Fibroblast of mammary gland (primary cell): ENCODE measurements around the gene PPP2R5D.
A peak's percentile ranks its signal among the peaks of the same experiment; 100 is the strongest.

ENCODE experiments used
- DNase-seq: peaks from one replicate; pipeline ENCODE4 v3.0.0-alpha.2; 2010; ENCODE audit warnings: low read depth
- H3K4me3 ChIP-seq: 2 replicates; pipeline ENCODE4 v1.5.1; 2011; ENCODE audit warnings: low read depth, mild to moderate bottlenecking, low read length, moderate library complexity; ENCODE audit not compliant: control insufficient read depth
- TF ChIP-seq, protein P1 (sequence below): conservative IDR thresholded peaks from 2 replicates; pipeline ENCODE4 v1.5.1; 2011; ENCODE audit warnings: low read depth, low read length, inconsistent platforms; ENCODE audit not compliant: control insufficient read depth, insufficient read depth

The PPP2R5D gene

DNA sequence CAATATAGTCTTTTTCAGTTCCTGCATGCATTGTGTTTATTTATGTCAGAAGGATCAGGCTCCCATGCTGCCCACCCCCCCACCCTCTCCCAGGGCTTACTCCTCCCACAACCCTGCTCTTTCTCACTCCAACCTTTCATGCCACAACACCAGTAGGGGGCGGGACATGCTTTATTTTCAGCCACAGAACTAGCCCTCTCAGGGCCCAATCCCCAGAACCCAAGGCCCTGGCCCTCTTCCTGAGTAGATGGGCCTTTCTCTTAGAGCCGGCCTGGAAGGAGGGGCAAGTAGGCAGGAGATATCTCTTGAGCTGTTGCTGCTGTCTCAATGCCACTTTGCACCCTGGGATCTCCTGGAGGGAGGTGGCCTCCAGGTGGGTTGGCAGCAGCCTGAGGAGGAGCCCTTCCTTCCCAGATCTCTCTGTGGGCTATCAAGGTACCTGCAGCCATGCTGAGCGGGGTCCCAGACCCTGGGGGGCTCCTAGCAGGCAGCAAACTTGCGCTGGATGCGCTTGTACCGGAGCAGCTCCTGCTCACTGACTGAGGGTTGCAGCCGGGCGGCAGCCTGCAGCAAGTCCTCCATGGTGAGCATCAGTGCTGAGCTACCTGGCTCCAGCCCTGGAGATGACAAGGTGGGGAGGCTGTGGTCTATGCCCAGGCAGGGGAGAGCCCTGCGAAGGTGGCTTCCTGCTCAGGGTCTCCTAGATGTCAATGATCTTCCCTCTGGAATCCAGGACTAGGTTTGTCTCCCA, 20.3 kb upstream of the PPP2R5D start:
- TF ChIP-seq, protein P1, sequence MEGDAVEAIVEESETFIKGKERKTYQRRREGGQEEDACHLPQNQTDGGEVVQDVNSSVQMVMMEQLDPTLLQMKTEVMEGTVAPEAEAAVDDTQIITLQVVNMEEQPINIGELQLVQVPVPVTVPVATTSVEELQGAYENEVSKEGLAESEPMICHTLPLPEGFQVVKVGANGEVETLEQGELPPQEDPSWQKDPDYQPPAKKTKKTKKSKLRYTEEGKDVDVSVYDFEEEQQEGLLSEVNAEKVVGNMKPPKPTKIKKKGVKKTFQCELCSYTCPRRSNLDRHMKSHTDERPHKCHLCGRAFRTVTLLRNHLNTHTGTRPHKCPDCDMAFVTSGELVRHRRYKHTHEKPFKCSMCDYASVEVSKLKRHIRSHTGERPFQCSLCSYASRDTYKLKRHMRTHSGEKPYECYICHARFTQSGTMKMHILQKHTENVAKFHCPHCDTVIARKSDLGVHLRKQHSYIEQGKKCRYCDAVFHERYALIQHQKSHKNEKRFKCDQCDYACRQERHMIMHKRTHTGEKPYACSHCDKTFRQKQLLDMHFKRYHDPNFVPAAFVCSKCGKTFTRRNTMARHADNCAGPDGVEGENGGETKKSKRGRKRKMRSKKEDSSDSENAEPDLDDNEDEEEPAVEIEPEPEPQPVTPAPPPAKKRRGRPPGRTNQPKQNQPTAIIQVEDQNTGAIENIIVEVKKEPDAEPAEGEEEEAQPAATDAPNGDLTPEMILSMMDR: peak; percentile 28
- peak; percentile 61 for DNase-seq
- H3K4me3 ChIP-seq: no peak overlapping the region

DNA sequence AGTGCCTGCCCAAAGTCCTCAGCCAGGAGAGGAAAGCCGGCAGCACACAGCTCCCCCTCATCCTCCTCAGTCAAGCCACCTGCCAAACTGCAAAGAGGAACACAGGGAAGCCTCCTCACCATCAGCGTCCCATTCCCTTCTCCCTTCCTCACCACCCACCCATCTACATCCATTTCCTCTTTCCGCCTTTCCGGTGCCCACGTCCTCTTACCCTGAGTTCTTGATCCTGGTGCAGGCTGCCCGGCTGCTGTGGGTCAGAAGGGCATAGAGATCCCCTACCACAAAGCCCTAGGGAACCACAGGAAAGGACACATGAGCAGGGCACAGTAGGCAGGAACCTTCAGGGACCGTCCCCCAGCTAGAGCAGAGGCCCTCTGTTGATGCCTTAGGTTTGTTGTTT, 17.8 kb upstream of the PPP2R5D start:
- TF ChIP-seq, protein P1: no peak
- DNase-seq: no peak
- no peak overlapping the region for H3K4me3 ChIP-seq

DNA sequence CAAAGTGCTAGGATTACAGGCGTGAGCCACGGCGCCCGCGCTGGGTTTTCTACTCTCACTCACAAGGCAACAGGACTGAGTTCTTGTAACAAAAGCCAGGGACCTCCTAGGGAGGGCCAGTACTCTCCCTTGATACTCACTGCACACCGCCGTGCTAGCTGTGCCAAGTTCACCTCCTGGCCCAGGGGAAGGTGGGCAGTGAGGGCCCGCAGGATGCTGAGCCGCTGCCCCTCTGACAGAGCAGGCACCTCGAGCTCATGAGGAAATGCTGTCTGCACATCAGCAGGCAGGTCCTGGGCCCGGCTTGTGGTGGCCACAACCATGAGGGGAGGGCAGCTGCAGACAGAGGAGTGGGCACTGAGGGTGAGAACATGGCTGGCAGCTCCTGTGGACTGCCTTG, 17.1 kb upstream of the PPP2R5D start:
- H3K4me3 ChIP-seq: no peak overlapping the region
- no peak for DNase-seq
- TF ChIP-seq, protein P1: no peak

DNA sequence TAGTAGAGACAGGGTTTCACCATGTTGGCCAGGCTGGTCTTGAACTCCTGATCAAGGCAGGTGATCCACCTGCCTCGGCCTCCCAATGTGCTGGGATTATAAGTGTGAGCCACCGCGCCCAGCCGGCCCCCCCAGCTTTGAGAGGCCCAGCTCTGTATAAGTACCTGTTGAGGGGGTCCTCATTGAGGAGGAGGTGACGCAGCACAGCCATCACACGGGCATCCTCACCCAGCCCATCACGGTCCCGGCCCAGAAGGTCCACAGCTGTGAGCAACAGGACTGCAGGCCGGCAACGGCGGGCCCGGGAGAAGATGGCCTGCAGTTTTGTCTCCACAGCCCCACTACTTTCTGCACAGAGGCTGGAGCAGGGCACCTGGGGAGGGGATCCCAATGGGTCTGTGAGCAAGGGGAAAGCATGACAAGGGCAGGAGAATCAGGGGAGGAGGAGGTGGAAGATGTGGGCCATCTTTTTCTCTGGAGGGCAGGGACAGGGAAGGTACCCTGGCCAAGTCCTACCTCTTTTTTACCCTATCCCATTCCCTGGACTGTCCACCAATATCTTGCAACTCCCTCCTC, 16.2 kb upstream of the PPP2R5D start:
- no peak for DNase-seq
- TF ChIP-seq, protein P1: no peak
- no peak overlapping the region for H3K4me3 ChIP-seq

DNA sequence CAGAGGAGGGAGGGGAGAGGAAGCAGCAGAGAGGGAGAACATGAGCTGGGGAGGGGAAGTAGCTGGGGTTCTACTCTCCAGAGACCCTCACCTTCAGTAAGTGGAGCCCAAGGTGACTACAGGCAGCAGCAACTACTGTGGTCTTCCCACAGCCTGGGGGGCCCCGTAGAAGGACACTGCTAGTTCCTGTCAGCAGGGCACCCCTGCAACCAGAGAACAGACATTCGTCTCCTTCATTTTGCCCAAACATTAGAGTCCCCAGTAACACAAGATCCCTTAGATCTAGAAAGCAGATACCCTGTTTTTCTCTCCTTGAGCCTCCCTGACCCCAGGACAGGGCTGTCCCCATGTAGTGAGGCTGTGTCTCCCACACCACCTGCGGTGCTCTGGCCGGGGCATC, 15.6 kb upstream of the PPP2R5D start:
- DNase-seq: no peak
- TF ChIP-seq, protein P1: no peak
- no peak overlapping the region for H3K4me3 ChIP-seq

DNA sequence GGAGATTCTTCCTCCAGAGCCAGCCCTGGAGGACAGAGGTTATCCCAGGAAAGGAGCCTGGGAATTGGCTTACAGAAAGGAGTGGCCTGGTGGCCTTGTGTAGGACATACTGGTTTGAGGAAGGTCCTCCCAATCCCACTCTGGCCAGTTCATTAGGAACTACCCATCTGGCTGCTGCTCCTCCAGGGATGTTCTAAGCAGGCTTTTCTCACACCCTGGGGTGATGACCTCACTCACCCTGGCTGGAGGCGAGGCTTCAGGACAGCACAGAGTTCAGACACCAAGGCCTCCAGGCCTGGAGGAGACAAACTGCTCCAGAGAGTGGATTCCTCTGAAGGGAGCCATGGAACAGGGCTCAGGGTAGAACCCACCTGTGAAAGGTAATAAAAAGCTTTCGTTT, 14.9 kb upstream of the PPP2R5D start:
- DNase-seq: no peak

More for the DNA sequence above, 14.9 kb upstream of the PPP2R5D start:
- TF ChIP-seq, protein P1: no peak
- H3K4me3 ChIP-seq: no peak overlapping the region
